CD1c-positive myeloid dendritic cell (primary cell): Measurements from ENCODE around the gene RAC3.

ENCODE experiments used
- DNase-seq: peaks from one replicate; pipeline ENCODE4 v3.0.0-alpha.2; 2016; ENCODE audit errors: extremely low spot score

Gene RAC3

GRCh38 chr17:82023447-82024241, 7.8 kb upstream of the RAC3 start:
- peak; percentile 54 for DNase-seq

GRCh38 chr17:82024859-82025258, 6.6 kb upstream of the RAC3 start:
- DNase-seq = no peak

GRCh38 chr17:82025401-82026107, 5.9 kb upstream of the RAC3 start:
- DNase-seq = no peak

GRCh38 chr17:82028246-82028645, 3.2 kb upstream of the RAC3 start:
- no peak for DNase-seq

GRCh38 chr17:82028966-82029365, 2.5 kb upstream of the RAC3 start:
- DNase-seq = no peak

GRCh38 chr17:82029391-82029790, 2.1 kb upstream of the RAC3 start:
- no peak for DNase-seq

GRCh38 chr17:82029990-82030469, 1.4 kb upstream of the RAC3 start:
- DNase-seq = no peak

- peak; percentile 88 for DNase-seq
Measured at GRCh38 chr17:82030470-82031302, 792 bp upstream of the RAC3 start.

GRCh38 chr17:82031885-82032627, 578 bp downstream of the RAC3 start:
- DNase-seq = no peak

GRCh38 chr17:82033359-82034085, 2.0 kb downstream of the RAC3 start:
- DNase-seq = no peak

GRCh38 chr17:82034371-82035011, 3.0 kb downstream of the RAC3 start:
- no peak for DNase-seq

- DNase-seq = no peak
Measured at GRCh38 chr17:82035488-82035887, 4.0 kb downstream of the RAC3 start.

- DNase-seq = no peak
Measured at GRCh38 chr17:82035956-82036633, 4.6 kb downstream of the RAC3 start.

GRCh38 chr17:82036634-82037091, 5.2 kb downstream of the RAC3 start:
- DNase-seq = no peak

- DNase-seq = peak; percentile 97
Measured at GRCh38 chr17:82037092-82037888, 5.8 kb downstream of the RAC3 start, which contains the start of gene DCXR. Gene DCXR (minus strand): TSS chr17:82037697. CDS start chr17:82037682, 15 bp downstream.

GRCh38 chr17:82037889-82038195, 6.4 kb downstream of the RAC3 start:
- DNase-seq = no peak

- DNase-seq = peak; percentile 61
Measured at GRCh38 chr17:82038796-82039409, 7.4 kb downstream of the RAC3 start.

- DNase-seq = no peak
Measured at GRCh38 chr17:82039695-82040299, 8.3 kb downstream of the RAC3 start.
